OCI-LY3 (cell line): ENCODE results near the gene PAIP2.
A peak's percentile ranks its signal among the peaks of the same experiment; 100 is the strongest.

ENCODE experiments used
- H2AFZ ChIP-seq: fragments of 200-600, 300-600 bp; shearing (Covaris generic); 2 replicates; pipeline ENCODE4 v1.6.0; 2014; ENCODE audit warnings: antibody characterized with exemption, low read depth, low read length
- H3K27ac ChIP-seq: fragments of 200-600, 300-600 bp; sonication (generic); 2 replicates; pipeline ENCODE4 v1.5.1; 2014; ENCODE audit warnings: mild to moderate bottlenecking, low read length, moderate library complexity, mixed read lengths
- H3K27me3 ChIP-seq: fragments of 200-600, 300-600 bp; sonication (generic); 2 replicates; pipeline ENCODE4 v1.6.1; 2014; ENCODE audit warnings: low read depth, low read length, mixed read lengths
- H3K36me3 ChIP-seq: fragments of 200-600, 300-600 bp; sonication (generic); replicated peaks from 2 replicates; pipeline ENCODE3; 2014; ENCODE audit warnings: low read depth, low read length, mixed read lengths
- H3K4me1 ChIP-seq: fragments of 300-600, 200-600 bp; sonication (generic); 2 replicates; pipeline ENCODE4 v1.6.1; 2014; ENCODE audit warnings: low read length, mixed read lengths
- H3K4me2 ChIP-seq: fragments of 200-600, 300-600 bp; sonication (generic); 2 replicates; pipeline ENCODE4 v1.6.1; 2014; ENCODE audit warnings: low read length, mixed read lengths
- H3K4me3 ChIP-seq: fragments of 300-600, 200-600 bp; sonication (generic); 2 replicates; pipeline ENCODE4 v1.5.1; 2014; ENCODE audit warnings: antibody characterized with exemption, mild to moderate bottlenecking, low read length, moderate library complexity
- H3K79me2 ChIP-seq: fragments of 300-600, 200-600 bp; shearing (Covaris generic); 2 replicates; pipeline ENCODE4 v1.6.1; 2014; ENCODE audit warnings: mild to moderate bottlenecking, low read length, mixed read lengths
- H3K9ac ChIP-seq: fragments of 300-600, 200-600 bp; shearing (Covaris generic); 2 replicates; pipeline ENCODE4 v1.6.0; 2014; ENCODE audit warnings: mild to moderate bottlenecking, low read length, moderate library complexity
- H3K9me3 ChIP-seq: fragments of 200-600, 300-600 bp; shearing (Covaris generic); 2 replicates; pipeline ENCODE4 v1.6.1; 2014; ENCODE audit warnings: low read length, mixed read lengths; ENCODE audit not compliant: insufficient read depth
- H4K20me1 ChIP-seq: fragments of 200-600, 300-600 bp; sonication (generic); 2 replicates; pipeline ENCODE4 v1.6.1; 2016; ENCODE audit warnings: low read length, mixed read lengths; ENCODE audit not compliant: insufficient read depth
- EZH2phosphoT487 ChIP-seq: fragments of 200-600 bp; shearing (Covaris generic); IDR thresholded peaks from 2 replicates; pipeline ENCODE4 v1.6.1; 2018; ENCODE audit warnings: antibody characterized with exemption, mixed run types, low read depth
- TF ChIP-seq, protein P1 (sequence below): fragments of 200-600, 300-600 bp; sonication (generic); IDR thresholded peaks from 2 replicates; pipeline ENCODE4 v1.5.1; 2014; ENCODE audit warnings: antibody characterized with exemption, low read length, low read depth

PAIP2 gene

DNA sequence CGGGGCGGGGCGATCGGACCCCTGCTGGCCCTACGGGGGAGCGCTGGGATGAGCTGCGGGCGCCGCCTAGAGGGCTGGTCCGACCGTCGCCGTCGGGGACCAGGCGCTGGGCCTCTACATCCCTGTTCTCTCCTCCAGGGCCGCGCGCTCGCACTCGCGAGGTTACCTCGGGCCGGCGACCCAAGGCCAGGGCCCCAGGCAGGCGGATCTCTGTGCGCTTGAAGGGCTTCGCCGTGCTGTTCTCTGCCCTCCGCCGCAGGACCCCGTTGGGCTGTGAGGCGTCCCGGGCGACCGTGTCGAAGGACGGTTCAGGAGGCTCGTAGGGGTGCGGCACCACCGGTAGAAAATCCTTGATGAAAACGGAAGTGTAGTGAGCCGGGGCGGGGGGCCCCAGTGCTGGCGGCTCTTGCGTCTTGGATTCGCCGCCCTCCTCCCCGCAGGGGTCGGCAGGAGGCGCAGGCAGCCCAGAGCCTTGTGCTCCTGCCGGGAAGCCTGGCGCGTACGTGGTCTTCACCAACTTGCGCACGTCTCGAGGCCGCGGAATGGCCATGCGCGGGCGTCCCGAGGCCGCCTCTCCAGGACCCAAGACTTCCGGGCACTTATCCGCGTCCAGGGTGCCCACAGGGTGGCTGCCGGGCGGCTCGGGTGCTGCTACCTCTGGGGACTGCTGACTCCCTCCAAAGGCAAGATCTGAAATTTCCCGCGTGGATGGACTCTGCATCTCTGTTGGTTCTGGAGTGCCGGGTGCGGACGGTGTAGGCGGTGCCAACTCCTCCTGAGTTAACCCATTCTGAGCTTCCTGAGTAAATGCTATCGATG is 51.2 kb downstream of the PAIP2 start:
- Histone ChIP-seq H3K4me2 (peak overlapping the region; percentile 92), H3K27ac (peak overlapping the region; percentile 57), H3K4me1 (peaks cover 41% of the 10 kb centered on the region), H3K36me3 (peaks cover 2% of the 10 kb centered on the region), H2AFZ (peak overlapping the region; percentile 73), H3K27me3 (no peaks in the 10 kb centered on the region), H3K79me2 (peaks cover 10% of the 10 kb centered on the region), H3K9ac (peak overlapping the region; percentile 86), H3K9me3 (no peaks in the 10 kb centered on the region; the same call in 1 of the 2 replicates), H3K4me3 (peak overlapping the region; percentile 84), H4K20me1 (no peaks in the 10 kb centered on the region)
- no peak for TF ChIP-seq EZH2phosphoT487
- TF ChIP-seq, protein P1, sequence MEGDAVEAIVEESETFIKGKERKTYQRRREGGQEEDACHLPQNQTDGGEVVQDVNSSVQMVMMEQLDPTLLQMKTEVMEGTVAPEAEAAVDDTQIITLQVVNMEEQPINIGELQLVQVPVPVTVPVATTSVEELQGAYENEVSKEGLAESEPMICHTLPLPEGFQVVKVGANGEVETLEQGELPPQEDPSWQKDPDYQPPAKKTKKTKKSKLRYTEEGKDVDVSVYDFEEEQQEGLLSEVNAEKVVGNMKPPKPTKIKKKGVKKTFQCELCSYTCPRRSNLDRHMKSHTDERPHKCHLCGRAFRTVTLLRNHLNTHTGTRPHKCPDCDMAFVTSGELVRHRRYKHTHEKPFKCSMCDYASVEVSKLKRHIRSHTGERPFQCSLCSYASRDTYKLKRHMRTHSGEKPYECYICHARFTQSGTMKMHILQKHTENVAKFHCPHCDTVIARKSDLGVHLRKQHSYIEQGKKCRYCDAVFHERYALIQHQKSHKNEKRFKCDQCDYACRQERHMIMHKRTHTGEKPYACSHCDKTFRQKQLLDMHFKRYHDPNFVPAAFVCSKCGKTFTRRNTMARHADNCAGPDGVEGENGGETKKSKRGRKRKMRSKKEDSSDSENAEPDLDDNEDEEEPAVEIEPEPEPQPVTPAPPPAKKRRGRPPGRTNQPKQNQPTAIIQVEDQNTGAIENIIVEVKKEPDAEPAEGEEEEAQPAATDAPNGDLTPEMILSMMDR: peak; percentile 58

DNA sequence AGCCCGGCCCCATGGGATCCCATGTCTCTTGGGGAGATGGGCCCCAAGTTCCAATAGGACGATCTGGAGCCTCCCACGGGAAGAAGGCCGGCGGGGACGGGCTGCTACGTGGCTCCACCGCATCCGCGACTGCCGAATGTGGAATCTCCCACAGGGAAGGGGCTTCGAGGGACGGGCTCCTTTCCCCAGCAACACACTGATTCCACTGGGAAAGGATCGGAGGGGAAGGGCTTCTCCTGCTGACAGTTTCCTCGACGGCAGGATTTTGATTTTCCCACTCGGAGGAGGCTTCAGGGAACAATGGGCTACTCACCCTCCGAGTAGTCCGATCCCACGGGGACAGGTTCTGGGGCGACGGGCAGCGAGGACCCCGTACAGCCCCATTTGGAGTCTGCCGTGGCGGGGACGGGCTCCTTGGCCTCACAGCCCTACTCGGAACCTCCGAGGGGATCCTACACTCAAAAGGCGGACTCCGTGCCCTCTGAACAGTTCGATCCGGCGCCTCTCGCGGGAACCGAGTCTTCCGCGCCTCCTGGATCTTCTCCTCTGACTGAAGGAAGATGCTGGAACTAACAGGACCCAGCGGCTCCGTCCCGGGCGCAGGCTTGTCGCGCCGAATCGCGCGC is 52.0 kb downstream of the PAIP2 start:
- Histone ChIP-seq H3K27ac (no peak overlapping the region), H3K9ac (peak overlapping the region; percentile 86; the same call in 1 of the 2 replicates), H2AFZ (no peak overlapping the region), H3K36me3 (peaks cover 2% of the 10 kb centered on the region), H4K20me1 (no peaks in the 10 kb centered on the region), H3K4me1 (peaks cover 38% of the 10 kb centered on the region), H3K4me3 (peak overlapping the region; percentile 84), H3K27me3 (no peaks in the 10 kb centered on the region), H3K9me3 (no peaks in the 10 kb centered on the region; the same call in 1 of the 2 replicates), H3K79me2 (peaks cover 10% of the 10 kb centered on the region), H3K4me2 (peak overlapping the region; percentile 92)
- TF ChIP-seq EZH2phosphoT487: no peak

DNA sequence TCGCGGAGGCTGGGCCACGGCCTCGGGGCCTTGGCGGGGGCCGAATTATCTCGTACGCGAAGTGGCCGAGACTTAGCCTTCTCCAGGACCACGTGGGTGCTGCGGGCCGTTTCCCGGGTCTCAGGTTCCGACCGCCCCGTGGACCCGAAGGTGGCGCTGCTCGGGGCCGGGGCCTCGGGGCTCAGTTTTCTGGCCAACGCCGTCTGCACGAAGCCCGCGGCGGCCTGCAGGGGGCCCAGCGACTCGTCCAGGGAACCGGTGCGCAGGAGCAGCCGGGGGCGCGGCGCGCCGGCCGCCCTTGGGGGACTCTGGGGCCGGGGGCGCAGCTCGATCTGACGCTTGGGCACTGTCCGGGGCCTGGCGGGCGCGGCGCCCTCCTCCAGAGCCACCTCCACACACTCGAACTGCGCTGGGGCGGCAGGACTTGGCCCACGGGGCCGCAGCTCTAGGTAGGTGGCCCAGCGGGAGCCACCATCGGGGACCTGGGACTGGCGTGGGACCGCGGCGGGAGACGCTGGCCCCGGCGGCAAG is 52.5 kb downstream of the PAIP2 start:
- Histone ChIP-seq H2AFZ (no peak overlapping the region), H3K36me3 (peaks cover 2% of the 10 kb centered on the region), H3K27me3 (no peaks in the 10 kb centered on the region), H3K9me3 (no peaks in the 10 kb centered on the region; the same call in 1 of the 2 replicates), H3K4me2 (no peak overlapping the region), H3K27ac (no peak overlapping the region), H3K4me3 (no peak overlapping the region), H4K20me1 (no peaks in the 10 kb centered on the region), H3K9ac (no peak overlapping the region), H3K79me2 (peaks cover 10% of the 10 kb centered on the region), H3K4me1 (peaks cover 36% of the 10 kb centered on the region)
- TF ChIP-seq, protein P1: no peak
- TF ChIP-seq EZH2phosphoT487: no peak

DNA sequence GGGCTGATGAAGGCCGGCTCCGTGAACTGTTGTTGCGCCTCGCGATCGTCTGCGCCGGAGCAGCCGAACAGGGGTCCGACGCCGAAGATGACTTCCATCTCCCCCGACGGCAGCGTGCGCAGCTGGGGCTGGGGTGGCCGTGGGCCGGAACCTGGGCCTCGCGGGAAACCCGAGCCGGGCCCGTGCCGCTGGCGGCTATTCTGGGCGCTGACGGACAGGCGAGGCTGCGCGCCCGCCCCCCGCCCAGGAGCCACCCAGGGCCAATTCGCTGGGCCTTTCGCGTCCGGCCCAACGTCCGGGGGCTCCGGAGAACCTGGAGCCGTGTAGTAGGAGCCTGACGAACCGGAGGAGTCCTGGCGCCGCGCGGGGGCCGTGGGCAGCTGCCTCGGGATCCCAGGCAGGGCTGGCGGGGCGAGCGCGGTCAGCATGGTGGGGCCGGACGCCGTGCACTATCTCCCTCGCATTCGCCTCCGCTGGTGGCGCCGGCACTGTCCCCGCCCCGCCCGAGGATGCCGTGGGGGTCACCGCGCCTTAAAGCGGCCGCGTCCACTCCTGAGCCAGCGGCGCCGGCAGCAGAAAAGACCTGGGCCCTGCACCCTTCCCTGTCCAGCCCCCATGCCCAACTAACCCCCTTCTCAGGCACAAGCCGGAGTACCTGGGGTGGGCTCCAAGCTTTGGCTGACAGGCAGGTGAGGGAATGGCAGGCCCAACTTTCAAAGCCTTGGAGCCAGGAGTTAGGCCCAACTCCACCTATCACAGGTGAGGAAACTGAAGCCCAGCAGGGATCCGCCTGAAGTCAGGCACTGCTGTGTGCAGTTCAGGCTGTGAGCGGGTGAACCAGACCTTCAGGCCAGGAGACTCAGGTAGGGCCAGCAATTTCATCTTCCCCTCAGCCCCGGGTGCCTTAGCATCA is 53.3 kb downstream of the PAIP2 start, which contains the start of gene PROB1:
PROB1 (minus strand) TSS at position 451 of the 913 bp plus-strand sequence; CDS start at position 428, 23 bp downstream.
- H3K9me3 ChIP-seq: no peaks in the 10 kb centered on the region
- no peak within 1 kb of the TSS for H3K4me2 ChIP-seq
- no peak within 1 kb of the TSS for H2AFZ ChIP-seq
- H3K27me3 ChIP-seq: no peaks in the 10 kb centered on the region
- no peaks in the 10 kb centered on the region for H4K20me1 ChIP-seq
- H3K27ac ChIP-seq: no peak within 1 kb of the TSS
- H3K9ac ChIP-seq: no peak within 1 kb of the TSS
- peaks cover 10% of the 10 kb centered on the region for H3K79me2 ChIP-seq
- no peak within 1 kb of the TSS for H3K4me3 ChIP-seq
- H3K36me3 ChIP-seq: peaks cover 2% of the 10 kb centered on the region
- no peak for TF ChIP-seq EZH2phosphoT487
- TF ChIP-seq, protein P1: no peak
- peaks cover 36% of the 10 kb centered on the region for H3K4me1 ChIP-seq
